WI38 (cell line): ENCODE measurements around the gene IRAK3.

ENCODE experiments used
- H3K4me3 ChIP-seq: 2 replicates; pipeline ENCODE4 v1.5.1; 2011; ENCODE audit warnings: low read depth, mild to moderate bottlenecking, control low read depth, low read length
- TF ChIP-seq, protein P1 (sequence below): IDR thresholded peaks from 2 replicates; pipeline ENCODE4 v1.5.1; 2012; ENCODE audit warnings: low read depth, mild to moderate bottlenecking, control low read depth, low read length

The IRAK3 gene

DNA sequence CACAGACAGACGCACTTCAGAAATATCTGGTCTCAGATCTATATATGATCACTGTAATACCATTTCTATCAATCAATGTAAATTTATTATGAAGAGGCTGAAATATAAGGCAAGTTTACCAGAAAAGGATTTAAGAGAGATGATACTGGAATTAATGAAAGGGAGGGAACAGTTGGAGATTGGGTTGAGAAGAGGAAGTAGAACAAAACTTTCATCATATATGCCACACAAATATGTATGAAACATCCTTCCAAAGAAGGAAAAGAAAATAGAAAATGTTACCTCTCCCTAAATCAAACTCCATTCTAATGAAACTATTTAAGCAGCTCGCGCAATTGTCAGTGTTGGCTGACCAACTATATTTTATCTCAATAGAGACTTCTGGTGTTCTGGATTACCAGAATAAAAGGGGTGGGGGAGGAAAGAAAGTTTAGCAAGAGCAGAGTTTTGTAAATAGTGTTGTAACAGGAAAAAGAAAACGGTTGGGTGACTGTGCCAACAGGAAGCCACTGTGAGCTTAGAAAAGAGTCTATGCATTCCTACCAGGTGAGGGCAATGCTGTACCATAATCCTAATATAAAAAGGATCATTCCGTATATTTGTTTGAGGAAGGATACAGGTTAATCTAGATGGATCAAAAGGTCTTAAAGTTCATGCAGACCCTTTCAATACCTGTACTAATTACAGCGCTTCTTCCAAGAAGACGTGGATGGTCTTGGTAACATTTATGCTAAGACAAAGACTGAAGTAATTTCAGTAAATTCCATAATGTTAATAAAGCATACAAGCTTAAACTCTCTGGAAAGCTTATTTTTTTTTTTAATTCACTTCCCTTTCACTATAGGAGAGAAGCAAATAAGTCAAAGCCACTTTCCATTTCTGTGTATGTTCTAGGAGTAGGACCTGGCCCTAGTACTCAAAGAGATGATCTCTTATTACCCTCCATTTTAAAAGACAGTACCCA lies 43.9 kb upstream of the IRAK3 start:
- no peak overlapping the region for H3K4me3 ChIP-seq
- TF ChIP-seq, protein P1, sequence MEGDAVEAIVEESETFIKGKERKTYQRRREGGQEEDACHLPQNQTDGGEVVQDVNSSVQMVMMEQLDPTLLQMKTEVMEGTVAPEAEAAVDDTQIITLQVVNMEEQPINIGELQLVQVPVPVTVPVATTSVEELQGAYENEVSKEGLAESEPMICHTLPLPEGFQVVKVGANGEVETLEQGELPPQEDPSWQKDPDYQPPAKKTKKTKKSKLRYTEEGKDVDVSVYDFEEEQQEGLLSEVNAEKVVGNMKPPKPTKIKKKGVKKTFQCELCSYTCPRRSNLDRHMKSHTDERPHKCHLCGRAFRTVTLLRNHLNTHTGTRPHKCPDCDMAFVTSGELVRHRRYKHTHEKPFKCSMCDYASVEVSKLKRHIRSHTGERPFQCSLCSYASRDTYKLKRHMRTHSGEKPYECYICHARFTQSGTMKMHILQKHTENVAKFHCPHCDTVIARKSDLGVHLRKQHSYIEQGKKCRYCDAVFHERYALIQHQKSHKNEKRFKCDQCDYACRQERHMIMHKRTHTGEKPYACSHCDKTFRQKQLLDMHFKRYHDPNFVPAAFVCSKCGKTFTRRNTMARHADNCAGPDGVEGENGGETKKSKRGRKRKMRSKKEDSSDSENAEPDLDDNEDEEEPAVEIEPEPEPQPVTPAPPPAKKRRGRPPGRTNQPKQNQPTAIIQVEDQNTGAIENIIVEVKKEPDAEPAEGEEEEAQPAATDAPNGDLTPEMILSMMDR: peak; percentile 29; the same call in 1 of the 2 replicates

DNA sequence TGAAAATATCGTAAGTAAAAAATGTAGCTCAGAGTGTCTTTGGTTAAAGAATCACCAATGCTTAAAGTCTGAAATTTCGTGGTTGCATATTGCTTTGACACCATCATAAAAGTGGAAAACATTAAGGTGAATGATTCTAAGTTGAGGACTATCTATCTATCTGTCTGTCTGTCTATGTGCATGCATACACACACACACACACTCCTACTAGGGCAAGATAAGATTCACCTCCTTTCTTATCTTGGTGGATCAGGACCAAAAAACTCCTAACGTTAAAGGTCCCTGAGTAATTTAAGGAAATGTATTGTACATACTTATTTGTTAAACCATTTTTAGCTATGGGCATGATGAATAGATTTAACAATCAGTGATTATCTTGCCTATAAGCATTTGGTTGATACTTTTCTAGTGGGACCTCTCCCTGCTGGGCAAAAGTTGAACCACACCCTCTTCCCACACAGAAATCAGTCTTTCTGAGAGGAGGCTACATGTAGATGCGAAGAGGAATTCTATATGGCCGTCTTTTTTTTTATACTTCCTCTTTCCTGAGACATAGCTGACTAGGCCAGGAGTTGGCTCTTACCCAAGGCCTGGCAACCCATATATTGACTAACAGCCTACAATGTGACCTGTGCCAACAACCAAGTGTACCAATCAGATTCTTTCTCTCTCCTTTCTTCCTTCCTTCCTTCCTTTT lies 39.2 kb upstream of the IRAK3 start:
- no peak overlapping the region for H3K4me3 ChIP-seq
- TF ChIP-seq, protein P1: no peak

DNA sequence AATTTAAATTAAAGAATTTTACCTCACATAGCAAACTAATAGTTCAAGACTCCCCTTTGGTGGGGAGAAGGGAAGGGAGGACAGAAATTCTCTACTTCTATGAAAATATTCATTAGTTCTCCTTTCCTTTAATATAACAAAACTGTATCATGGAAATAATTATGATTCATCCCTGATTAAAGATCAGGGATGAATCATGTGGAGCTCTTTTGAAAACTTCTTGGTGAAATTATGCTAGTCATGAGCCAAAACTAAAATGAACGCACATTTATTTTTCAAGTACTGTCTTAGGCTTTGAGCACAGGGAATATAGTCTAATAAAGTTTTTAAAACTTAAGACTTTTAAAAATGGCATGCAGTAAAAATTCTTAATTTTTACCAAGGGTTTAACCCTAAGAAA lies 36.3 kb upstream of the IRAK3 start:
- no peak overlapping the region for H3K4me3 ChIP-seq
- TF ChIP-seq, protein P1: no peak

DNA sequence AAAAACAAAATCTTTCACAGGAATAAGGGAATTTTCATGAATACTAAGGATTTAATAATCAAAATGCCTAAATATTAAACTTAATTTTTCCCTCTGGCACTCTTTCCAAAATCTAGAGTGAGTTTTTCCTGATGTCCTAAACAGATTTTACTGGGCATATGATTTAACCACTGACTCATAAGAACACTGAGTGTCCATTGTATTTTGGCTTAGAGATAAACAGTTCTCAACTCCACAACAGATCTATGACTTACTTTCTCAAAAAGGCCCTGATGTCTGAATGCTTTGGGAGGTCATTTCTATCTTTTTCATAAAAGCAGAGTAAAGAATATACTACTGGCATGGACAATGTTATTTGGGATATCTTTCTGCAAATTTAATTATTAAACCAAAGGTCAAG lies 34.2 kb upstream of the IRAK3 start:
- no peak overlapping the region for H3K4me3 ChIP-seq
- TF ChIP-seq, protein P1: no peak

DNA sequence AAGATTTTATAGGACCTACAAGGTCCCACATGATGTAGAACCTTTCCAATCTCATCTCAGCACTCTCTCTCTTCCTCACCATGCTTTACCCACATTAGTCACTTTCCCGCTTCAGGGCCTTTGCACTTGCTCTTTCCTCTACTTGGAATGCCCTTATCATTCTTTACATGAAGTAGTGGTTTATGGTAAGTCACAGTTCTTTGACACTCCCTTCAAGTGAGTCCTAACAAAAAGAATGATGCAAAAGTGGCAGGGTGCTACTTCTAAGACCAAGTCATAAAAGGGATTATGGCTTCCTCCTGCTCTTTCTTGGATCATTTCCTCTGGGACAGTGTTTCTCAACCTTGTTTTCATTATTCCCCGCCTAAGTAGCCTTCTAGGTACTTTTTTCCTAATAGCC lies 32.4 kb upstream of the IRAK3 start:
- TF ChIP-seq, protein P1: no peak
- no peak overlapping the region for H3K4me3 ChIP-seq

DNA sequence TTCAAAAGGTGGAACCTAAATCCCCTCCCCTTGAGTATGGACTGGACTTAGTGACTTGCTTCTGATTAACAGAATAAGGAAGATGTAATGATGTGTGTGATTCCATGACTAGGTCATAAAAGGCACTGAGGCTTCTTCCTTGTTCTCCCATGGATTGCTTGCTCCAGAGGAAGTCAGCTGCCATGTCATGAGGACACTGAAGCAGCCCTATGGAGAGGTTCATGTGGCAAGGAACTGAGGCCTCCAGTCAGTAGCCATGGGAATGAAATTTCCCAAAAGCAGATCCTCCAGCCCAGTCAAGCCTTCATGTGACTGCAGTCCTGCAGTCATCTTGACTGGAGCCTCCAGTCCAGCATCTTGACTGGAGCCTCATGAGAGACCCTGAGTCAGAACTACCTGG lies 29.9 kb upstream of the IRAK3 start:
- TF ChIP-seq, protein P1: no peak
- H3K4me3 ChIP-seq: no peak overlapping the region

DNA sequence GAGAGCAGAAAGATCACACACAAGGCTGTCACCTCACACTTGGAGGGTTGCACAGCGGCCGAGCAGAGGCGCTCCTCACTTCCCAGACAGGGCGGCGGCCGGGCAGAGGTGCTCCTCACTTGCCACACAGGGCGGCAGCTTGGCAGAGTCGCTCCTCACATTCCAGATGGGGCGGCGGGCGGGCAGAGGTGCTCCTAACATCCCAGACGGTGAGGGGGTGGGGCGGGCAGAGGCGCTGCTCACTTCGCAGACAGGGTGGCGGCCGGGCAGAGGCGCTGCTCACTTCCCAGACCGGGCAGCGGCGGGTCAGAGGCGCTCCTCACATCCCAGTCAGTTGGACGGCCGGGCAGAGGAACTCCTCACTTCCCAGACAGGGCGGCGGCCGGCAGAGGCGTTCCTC lies 28.3 kb upstream of the IRAK3 start:
- TF ChIP-seq, protein P1: no peak
- H3K4me3 ChIP-seq: no peak overlapping the region
